KBM-7 (cell line): ENCODE results near the gene GTF3C1.

Experiments
- DNase-seq: peaks from one replicate; pipeline ENCODE4 v3.0.0-alpha.2; 2015
- in situ Hi-C: fragments of 300-500 bp; cut with MboI; formaldehyde crosslinking; loops from 2 replicates; pipeline ENCODE4 v1.14.3; 2020; ENCODE audit warnings: low sequenced_read_pairs, low pct_unique_long_range_greater_than_20kb, mixed read lengths

Gene GTF3C1

DNA sequence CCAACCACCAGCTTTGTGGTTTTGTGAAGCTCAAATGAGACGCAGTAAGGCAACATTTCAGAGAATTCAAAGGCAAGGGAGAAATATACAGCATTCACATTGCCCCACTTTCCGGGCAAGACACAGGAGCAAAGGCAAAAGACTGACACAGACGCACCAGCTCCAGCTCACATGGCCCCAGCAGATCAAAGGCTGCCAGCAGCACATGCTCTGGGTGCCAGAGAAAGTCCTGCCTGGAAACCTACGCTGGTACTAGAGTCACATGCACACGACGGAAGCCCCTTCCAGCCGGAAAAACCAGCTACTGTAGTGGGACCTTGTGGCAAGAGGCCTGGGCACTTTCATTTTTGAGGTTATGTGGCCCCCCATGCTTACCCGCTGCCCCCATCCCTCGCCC lies 50.1 kb downstream of the GTF3C1 start:
- no peak for DNase-seq
- in situ Hi-C loops = loop anchor here (25.0 kb wide), 1 partner anchor 887 kb away; no protein-coding TSS in a partner anchor

DNA sequence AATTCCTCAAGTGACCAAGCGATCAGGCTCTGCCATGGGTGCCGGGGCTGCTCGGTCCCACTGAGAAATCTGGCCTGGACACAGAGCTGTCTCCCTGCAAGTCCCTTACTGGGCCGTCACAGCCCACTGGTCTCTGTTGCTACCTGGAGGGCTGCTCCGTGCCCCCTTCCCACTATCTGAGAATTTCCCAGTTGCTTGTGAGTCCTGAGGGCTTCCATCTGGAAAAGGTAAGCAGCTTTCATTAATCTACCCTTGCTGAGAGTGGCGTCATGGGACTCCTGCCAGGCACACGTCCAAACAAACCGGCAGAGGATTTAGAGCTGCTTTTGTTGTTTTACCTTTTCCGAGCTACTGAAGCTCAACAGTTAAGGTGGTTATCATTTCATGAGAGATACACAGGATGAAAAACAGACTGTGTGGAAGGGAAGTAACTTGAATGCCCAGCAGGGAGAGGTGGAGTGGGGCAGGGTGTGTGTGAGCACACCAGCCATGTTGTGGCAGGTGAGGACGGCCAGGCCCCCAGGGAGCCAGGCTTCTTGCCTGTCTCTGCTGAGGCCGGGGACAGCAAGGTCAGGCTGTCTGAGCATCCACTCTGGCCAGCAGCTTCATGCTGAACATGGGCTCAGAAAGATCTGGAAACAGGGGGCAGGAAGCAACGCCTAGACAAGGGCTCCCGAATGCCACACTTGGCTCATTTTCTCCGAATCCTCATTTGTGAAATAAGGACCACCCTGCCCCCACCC lies 50.6 kb downstream of the GTF3C1 start:
- in situ Hi-C loops = loop anchor here (25.0 kb wide), 1 partner anchor 887 kb away; no protein-coding TSS in a partner anchor
- no peak for DNase-seq

DNA sequence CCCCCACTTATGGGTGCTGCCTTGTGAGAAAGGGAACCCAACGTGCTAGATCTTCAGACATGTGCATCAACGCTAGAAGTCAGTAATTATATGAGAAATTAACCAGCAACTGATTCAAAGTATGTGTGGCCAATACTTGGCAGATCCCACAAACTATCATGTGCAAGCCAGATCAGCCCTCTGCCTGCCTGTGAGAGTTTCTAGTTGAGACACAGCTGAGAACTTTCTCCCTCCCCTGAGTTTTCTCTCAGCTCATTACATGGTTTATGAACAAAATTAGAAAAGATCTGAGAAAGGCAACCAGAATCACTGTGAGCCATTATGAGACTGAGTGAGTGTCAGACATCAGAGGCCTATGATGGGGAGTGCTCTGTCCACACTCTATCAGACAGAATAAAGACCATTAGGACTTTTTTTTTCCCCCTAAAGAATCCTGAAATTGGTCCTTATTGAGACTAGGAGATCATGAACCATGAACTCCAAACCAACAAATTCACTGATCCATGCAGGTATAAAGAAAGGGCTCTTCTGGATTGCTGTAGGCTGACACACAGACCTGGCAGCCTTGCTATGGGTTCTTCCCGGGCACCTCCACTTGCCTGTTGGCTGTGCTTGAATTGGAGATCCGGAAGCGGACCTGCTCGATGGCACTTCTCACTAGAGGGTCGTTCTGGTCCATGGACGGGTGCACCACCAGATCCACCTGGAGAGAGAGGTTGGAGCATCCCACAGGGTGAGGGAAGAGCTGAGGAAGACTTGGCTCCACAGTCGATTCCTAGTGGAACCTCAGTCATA lies 51.5 kb downstream of the GTF3C1 start:
- no peak for DNase-seq
- in situ Hi-C loops = loop anchor here (25.0 kb wide), 1 partner anchor 886 kb away; no protein-coding TSS in a partner anchor

DNA sequence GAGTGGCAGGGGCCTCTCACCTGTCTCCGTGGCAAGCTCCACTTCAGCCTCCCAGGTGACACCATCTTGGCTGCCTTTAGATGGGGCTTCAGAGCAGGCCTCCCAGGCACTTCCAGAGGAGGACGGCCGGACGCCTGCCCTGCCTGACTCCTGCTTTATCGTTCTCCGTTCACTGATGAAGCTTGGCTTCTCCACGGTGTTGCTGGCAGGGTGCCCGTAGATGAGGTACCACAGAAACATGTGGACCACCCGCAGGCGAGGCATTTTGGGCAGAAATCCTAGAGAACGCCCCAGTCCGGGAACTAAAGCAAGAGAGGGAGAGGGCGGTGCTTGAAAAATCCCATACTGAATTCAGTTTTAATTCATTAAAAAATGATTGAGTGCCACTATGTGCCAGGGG lies 54.5 kb downstream of the GTF3C1 start:
- in situ Hi-C loops = loop anchor here (25.0 kb wide), 1 partner anchor 883 kb away; no protein-coding TSS in a partner anchor
- no peak for DNase-seq

DNA sequence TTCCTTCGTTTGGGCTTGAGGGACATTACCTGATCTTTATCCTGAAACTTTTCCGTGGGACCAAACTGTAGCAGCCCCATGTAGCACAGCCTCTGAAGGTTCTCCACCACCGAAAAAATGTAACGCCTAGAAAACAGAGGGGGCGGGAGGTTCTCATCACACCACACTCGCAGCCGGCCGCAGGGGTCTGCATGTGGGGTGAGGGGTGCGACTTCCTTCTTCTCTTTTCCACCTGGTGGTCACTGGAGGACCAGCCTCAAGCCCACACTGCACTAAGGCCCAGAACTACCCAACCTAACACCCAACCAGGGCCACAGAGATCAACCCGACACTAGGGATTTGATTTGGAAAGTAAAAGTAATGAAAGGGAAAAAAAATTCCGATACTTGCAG lies 57.1 kb downstream of the GTF3C1 start:
- no peak for DNase-seq
- in situ Hi-C loops = loop anchor here (25.0 kb wide), 1 partner anchor 880 kb away; no protein-coding TSS in a partner anchor

DNA sequence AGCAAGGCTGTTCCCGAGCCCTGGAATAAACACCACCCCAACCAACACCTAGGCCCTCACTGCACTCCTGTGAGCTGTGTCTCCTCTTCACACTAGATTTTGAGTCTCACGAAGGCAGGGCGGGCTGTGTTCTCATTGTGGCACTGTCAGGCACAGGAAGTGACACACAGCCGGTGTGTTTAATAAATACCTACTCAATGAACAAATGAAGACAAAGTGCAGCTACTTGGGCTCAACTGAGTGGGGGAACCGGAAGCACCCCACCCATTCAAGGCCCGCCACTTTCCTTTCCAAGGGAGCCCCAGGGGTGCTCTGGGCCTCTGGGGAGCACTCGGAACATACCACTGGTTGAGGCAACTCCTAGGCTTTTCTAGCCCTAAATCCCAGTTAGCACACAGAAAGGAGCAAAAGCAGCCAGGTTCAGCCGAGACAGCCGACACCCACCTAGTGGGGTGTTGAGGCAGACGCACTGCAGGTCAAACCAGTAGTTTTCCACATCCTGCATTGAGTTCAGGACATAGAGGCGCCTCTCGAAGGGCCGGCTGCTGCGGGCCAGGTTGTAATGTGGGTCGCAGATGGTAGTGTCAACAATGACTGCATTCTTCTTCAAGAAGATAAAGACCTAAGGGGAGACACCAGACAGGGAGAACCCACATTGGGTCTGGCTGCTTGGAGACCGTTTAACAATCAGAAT lies 57.7 kb downstream of the GTF3C1 start:
- no peak for DNase-seq
- in situ Hi-C loops = loop anchor here (25.0 kb wide), 1 partner anchor 880 kb away; no protein-coding TSS in a partner anchor

DNA sequence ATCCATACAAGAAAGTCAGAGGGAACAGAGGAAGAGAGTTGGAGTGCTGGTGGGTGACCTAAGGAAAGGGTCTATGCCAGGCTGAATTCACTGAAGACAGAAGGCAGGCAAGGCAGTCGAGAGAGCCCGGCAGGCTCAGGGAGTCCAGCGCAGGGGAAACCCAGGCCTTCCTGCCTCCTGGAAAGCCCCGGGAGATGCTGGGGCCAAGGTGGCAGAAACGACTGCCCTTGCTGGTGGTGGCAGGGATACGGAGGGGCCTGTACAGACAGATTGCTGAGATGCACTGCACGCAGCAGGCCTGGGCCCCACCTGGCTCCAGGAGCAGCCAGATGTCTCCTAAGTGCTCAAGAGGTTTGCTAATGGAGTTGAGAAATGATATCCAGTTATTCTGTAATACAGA lies 59.8 kb downstream of the GTF3C1 start:
- in situ Hi-C loops = loop anchor here (25.0 kb wide), 1 partner anchor 878 kb away; no protein-coding TSS in a partner anchor
- no peak for DNase-seq

DNA sequence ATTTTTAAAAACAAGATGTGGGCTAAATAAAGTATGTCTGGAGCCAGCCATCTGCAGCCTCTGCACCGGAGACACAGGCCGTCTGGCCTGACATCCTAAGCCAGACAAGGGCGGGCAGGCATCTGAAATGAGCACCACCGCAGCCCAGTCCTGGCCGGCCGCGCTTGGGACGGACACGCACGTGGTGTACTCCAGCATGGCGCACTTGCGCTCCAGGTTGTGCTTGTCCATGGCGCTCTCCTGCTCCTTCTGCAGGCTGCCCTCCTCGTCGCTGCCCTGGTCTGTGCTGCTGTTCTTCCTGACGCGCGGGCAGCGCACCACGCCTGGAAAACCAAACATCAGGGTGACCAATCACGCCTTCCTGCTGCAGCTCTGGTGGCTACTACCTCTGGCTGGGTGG lies 60.3 kb downstream of the GTF3C1 start:
- in situ Hi-C loops = loop anchor here (25.0 kb wide), 1 partner anchor 877 kb away; no protein-coding TSS in a partner anchor
- DNase-seq = no peak

DNA sequence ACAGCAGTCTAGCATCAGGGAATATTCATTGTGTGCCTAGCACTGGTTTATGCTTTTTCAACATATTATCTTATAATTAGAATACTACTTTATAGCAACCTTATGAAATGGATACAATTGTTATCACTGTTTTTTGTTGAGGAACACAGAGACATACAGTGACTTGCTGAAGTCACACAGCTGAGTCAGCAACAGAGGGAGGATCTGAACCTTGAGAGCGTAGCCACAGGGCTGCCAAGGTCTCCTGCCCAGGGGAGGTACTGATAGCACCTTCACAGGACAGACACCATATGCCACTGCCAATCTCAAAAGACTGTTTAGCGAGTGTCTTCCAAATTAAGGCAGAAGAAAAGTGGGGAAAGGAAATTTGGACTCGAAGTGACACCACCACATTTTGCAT lies 63.0 kb downstream of the GTF3C1 start:
- in situ Hi-C loops = loop anchor here (25.0 kb wide), 1 partner anchor 874 kb away; no protein-coding TSS in a partner anchor

DNA sequence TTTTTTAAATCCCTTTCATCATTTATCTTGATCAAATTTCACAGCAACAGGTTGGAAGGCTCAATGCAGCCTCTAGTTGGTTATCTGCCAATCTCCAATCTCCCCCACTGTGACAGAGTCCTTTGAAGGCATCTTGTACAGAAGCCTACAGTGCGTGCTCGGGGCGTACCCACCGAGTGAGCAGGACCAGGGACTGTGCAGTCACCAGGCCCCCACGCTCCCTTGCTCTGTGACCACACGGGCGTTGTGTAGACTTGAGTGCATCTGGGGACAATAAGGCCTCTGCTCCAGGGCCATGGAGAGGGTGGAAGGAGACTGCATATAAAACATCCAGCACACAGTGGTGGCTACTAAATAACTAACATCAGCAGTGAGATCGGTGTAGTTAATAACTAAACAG lies 63.4 kb downstream of the GTF3C1 start:
- in situ Hi-C loops = loop anchor here (25.0 kb wide), 1 partner anchor 874 kb away; no protein-coding TSS in a partner anchor

More for the DNA sequence above, 63.0 kb downstream of the GTF3C1 start:
- DNase-seq = no peak

DNA sequence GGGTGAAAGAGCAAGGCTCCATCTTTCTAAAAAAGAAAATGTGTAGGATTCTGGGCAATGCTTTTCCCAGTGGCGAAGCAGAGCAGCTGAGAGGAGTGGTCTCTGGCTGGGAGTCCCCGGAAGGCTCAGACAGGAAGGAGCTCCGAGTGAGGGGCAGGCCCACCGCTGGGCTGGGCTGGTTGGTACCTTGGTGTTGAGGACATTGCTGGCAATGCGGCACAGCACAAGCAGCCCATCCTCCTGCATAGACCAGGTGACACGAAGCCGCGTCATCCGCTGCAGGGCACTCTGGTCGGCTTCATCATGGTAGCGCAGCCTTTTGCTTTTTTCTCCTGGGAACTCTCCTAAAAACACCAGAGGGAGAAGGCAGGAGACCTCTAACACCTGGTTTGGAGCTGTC lies 63.9 kb downstream of the GTF3C1 start:
- in situ Hi-C loops = loop anchor here (25.0 kb wide), 1 partner anchor 874 kb away; no protein-coding TSS in a partner anchor
- no peak for DNase-seq

More for the DNA sequence above, 63.4 kb downstream of the GTF3C1 start:
- DNase-seq = no peak

DNA sequence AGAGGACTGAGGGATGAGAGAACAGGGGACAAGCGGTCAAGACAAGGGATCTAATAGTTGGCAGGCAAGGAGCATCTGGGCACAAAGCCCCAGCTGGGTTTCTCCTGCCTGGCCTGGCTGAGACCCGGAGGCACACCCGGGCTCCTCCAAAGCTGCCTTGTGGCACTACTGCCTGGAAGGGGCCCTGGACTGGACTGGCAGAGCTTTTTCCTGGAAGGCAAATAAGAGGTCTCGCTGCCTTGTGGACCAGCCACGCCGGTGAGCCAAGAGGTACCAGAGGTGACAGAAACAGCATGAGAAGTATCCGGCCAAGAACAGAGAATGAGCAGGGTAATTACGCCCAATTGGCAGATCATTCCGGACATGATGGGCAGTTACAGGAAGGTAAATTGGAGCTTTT lies 64.6 kb downstream of the GTF3C1 start:
- no peak for DNase-seq
- in situ Hi-C loops = loop anchor here (25.0 kb wide), 1 partner anchor 873 kb away; no protein-coding TSS in a partner anchor

DNA sequence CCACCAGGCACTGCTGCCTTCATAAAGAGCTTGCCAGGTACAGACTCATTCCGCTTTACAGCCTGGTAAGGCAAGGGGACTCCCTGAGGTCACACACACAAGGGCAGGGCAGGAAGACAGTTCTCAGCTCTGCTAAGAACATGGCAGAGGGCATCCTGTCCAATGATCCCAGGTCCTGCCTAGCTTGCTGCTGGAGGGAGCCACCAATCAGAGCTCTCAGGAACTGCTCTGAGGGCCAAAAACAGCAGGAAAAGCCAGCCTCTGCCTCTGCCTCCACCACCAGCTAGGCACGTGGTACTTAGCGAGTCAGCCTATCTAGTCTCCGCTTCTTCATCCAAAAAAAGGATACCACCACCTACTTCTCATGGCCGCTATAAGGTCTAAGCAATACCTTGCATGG lies 66.1 kb downstream of the GTF3C1 start:
- DNase-seq = no peak
- in situ Hi-C loops = loop anchor here (25.0 kb wide), 1 partner anchor 871 kb away; no protein-coding TSS in a partner anchor

DNA sequence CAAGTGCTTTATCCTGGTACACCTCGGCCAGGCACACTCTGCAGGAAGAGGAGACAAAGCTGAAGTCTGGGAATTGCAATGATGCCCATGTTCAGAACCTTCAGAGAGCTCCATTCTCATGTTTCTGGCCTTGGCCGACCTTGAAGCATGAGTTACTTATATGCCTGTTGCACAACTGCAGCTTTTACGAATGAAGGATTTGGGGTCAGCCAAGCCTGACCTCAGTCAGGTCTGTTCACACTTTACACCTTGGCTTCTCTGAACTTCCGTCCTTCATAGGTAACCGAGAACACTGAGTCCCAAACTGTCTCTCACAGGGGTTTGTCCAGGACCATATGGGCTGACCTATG lies 66.7 kb downstream of the GTF3C1 start:
- in situ Hi-C loops = loop anchor here (25.0 kb wide), 1 partner anchor 871 kb away; no protein-coding TSS in a partner anchor

DNA sequence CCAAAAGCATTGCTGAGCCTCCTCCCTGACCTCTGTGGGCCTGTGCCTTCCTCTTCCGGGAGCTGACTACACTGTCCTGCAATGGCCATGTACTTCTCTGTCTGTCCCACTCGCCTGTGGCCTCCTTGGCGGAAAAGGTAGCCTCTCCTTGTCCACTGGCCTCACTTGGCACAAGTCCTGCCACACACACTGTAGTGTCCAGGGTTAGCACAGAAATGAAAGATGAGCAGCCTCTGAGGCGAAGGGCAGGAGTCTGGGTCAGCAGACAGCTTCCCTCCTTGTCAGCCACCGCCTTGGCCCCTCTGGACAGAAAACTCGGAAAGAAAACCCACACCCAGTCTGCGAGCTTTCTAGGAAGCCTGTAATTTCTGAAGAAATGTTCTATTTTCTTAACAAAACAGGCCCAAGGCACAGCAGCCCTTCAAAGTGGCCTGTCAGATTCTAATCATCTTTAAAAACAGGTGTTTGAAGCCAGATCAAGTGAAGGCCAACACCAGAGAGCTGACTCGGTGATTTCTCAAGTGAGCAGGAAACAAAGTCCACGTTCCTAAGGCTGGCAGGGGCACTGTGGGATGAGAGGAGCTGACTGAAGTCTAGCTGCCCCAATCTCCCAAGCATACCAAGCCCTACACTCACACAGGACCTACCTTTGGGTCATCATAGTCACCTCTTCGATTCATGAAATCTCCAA lies 67.2 kb downstream of the GTF3C1 start:
- no peak for DNase-seq
- in situ Hi-C loops = loop anchor here (25.0 kb wide), 1 partner anchor 870 kb away; no protein-coding TSS in a partner anchor

More for the DNA sequence above, 66.7 kb downstream of the GTF3C1 start:
- no peak for DNase-seq

DNA sequence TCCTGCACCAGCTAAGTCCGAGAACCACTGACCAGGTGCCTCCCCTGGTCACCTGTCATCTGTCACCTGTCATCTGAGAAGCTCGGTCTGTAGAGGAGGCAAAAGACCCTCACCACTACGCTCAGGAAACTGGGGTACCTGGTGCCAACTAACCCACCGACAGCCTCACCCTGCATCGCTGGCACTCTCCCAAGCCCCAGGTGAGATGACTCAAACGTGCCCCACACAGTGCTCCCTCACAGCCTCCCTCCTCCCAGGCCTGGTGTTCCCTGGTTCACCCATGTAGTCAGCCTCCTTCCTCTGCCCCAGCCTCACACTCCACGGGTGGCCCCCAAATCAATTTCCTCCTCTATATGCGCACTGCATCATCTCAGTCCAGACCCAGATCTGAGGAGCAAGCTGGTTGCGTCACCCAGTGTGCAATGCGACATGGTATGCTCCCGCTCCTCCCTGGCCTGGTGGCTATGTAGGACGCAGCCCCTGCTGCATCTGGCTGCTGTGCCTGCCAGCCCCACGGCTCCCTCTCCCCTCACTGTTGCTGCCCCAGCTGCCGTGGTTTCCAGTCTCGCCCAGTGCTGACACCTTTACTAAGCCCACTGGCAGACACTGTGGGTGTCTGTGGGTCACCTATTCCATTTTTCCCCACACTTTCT lies 68.3 kb downstream of the GTF3C1 start:
- no peak for DNase-seq
- in situ Hi-C loops = loop anchor here (25.0 kb wide), 1 partner anchor 869 kb away; no protein-coding TSS in a partner anchor

DNA sequence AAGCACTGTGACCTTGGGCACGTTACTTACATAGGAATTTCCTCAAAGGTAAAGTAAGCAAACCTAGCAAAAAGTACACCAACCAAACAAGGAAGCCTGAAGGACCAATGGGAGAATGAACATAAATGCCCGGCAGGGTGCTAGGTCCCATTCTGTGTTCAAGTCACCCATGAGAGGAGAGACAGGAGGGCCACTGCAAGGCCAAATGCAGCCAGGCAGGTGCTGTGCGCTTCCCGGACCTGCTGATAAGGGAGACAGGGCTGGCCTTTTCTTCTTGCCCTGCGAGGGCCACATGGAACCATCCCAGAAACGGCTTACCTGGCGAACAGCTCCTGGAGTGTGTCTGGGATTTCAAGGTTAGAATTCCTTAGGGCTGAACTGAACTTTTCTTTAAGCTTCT lies 69.0 kb downstream of the GTF3C1 start:
- no peak for DNase-seq
- in situ Hi-C loops = loop anchor here (25.0 kb wide), 1 partner anchor 868 kb away; no protein-coding TSS in a partner anchor

DNA sequence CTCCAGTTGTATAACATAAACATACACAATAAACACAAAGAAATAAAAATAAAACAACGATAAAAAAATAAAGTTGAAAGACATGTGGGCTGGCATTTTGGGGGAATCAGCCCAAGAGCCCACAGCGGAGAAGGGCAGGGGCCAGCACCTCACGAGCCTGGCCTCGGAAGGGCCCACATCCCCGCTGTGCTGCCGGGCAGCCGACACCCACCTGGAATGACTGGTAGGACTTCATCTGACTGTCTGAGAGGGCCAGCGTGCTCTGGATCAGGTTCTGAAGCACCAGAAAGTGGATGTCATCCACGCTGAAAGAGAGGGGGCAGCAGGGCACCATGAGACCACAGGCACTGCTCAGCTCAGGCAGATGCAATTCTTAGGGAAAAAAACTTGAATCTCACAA lies 73.5 kb downstream of the GTF3C1 start:
- no peak for DNase-seq
- in situ Hi-C loops = loop anchor here (10.0 to 25.0 kb wide), 2 partner anchors 59 to 864 kb away; no protein-coding TSS in a partner anchor
